Measurements from ENCODE around the gene PDGFRA.

DNA sequence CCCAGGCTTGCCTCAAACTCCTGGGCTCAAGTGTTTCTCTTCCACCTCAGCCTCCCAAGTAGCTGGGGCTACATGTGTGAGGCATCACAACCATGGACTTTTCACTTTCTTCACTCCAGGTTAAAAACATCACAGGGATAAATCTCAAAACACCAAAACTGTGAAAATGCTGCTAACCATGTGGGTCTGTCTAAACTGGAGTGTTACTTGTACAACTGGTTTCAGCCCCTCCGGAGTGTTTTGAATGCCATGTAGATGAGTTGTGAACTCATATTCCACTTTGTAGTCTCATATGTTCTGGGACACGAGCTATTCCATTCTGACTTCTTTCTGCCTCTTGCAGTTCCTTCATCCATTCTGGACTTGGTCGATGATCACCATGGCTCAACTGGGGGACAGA is 43.0 kb downstream of the PDGFRA start:
- no peak for TF ChIP-seq EZH2 (IDR thresholded peaks at IDR 0.05; ENCODE audit: borderline replicate concordance, control insufficient read depth, low read depth, low read length)
- no peak for TF ChIP-seq SMC3 (IDR thresholded peaks at IDR 0.05; ENCODE audit: borderline replicate concordance, low read length)
- no peak for TF ChIP-seq CEBPB (IDR thresholded peaks at IDR 0.05; ENCODE audit: borderline replicate concordance in 1 of 2, low read depth in 2 of 2, low read length in 2 of 2)
